Measurements from ENCODE around the gene PRDM16.
A peak's percentile ranks its signal among the peaks of the same experiment; 100 is the strongest.

PRDM16 gene

GRCh38 chr1:3368711-3369445 lies 299.9 kb downstream of the PRDM16 start:
- no peak for DNase-seq

GRCh38 chr1:3369446-3370076 lies 300.6 kb downstream of the PRDM16 start:
- no peak for DNase-seq

- no peak for DNase-seq
Measured at GRCh38 chr1:3370856-3371703, 302.1 kb downstream of the PRDM16 start.

- DNase-seq = no peak
Measured at GRCh38 chr1:3372317-3372716, 303.3 kb downstream of the PRDM16 start.

- no peak for DNase-seq
Measured at GRCh38 chr1:3373175-3373574, 304.2 kb downstream of the PRDM16 start.

- DNase-seq = no peak
Measured at GRCh38 chr1:3373700-3374405, 304.9 kb downstream of the PRDM16 start.

GRCh38 chr1:3375245-3375644 lies 306.2 kb downstream of the PRDM16 start:
- DNase-seq = no peak

- DNase-seq = no peak
Measured at GRCh38 chr1:3377166-3377565, 308.2 kb downstream of the PRDM16 start.

- no peak for DNase-seq
Measured at GRCh38 chr1:3377604-3378279, 308.7 kb downstream of the PRDM16 start.

GRCh38 chr1:3378411-3379208 lies 309.6 kb downstream of the PRDM16 start:
- DNase-seq = no peak

GRCh38 chr1:3379934-3380333 lies 310.9 kb downstream of the PRDM16 start:
- DNase-seq = no peak

GRCh38 chr1:3380469-3380868 lies 311.5 kb downstream of the PRDM16 start:
- DNase-seq = peak; percentile 93

- DNase-seq = no peak
Measured at GRCh38 chr1:3381901-3382300, 312.9 kb downstream of the PRDM16 start.

- no peak for DNase-seq
Measured at GRCh38 chr1:3382326-3383057, 313.5 kb downstream of the PRDM16 start.

GRCh38 chr1:3383679-3384078 lies 314.7 kb downstream of the PRDM16 start:
- DNase-seq = no peak

GRCh38 chr1:3384407-3384806 lies 315.4 kb downstream of the PRDM16 start:
- no peak for DNase-seq

- no peak for DNase-seq
Measured at GRCh38 chr1:3386205-3387002, 317.4 kb downstream of the PRDM16 start.

- DNase-seq = no peak
Measured at GRCh38 chr1:3387401-3387800, 318.4 kb downstream of the PRDM16 start.

GRCh38 chr1:3389093-3389833 lies 320.3 kb downstream of the PRDM16 start:
- no peak for DNase-seq

Data from DMS79 treated with DMSO at 0.1 percent for 48 hours (cell line).